Mononuclear cell (primary cell): ENCODE measurements around the gene DBH. TPM values are rescaled to one million over a fixed set of nuclear protein-coding genes. Genes with fewer than 3 reads are reported as not detected.

Experiments used
- H3K27me3 ChIP-seq: 2 replicates; pipeline ENCODE4 v1.6.0; 2011; ENCODE audit warnings: low read length, control low read depth; ENCODE audit not compliant: insufficient read depth
- H3K4me1 ChIP-seq: 2 replicates; pipeline ENCODE4 v1.5.1; 2011; ENCODE audit warnings: mild to moderate bottlenecking, low read length, control low read depth; ENCODE audit not compliant: insufficient read depth
- H3K4me3 ChIP-seq: 2 replicates; pipeline ENCODE4 v1.5.1; 2011; ENCODE audit warnings: mild to moderate bottlenecking, low read length, moderate library complexity
- H3K9me3 ChIP-seq: 2 replicates; pipeline ENCODE4 v1.5.1; 2011; ENCODE audit warnings: low read depth, mild to moderate bottlenecking, control low read depth, low read length
- total RNA-seq: library from RNA; depleted of rRNA; stranded (reverse); fragments of >200 nt; gene quantifications from one replicate; pipeline ENCODE4 v1.2.3, GENCODE V29; 2012

The DBH gene
- total RNA-seq, 1 donor = 0.10 TPM

DNA sequence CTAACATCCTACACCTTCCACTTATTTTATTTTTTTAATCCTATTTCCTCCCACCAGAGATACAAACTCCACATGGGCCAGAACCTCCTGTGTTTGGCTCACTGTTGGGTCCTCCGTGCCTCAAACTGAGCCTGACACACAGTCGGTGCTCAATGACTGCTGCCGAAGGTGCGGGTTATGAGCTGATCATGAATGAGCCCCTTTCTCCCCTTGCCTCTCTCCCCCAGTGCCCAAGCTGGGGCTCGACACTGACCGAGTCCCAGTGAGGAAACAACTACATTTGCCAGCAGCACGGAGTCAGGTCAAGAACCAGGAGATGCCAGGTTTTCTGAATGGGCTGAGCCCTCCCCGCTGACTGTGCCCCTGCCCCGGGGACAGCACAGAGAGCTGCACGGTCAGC is 57.0 kb downstream of the DBH start:
- H3K9me3 ChIP-seq = no peaks in the 10 kb centered on the region
- no peak overlapping the region for H3K4me3 ChIP-seq
- no peaks in the 10 kb centered on the region for H3K27me3 ChIP-seq
- H3K4me1 ChIP-seq = no peaks in the 10 kb centered on the region

DNA sequence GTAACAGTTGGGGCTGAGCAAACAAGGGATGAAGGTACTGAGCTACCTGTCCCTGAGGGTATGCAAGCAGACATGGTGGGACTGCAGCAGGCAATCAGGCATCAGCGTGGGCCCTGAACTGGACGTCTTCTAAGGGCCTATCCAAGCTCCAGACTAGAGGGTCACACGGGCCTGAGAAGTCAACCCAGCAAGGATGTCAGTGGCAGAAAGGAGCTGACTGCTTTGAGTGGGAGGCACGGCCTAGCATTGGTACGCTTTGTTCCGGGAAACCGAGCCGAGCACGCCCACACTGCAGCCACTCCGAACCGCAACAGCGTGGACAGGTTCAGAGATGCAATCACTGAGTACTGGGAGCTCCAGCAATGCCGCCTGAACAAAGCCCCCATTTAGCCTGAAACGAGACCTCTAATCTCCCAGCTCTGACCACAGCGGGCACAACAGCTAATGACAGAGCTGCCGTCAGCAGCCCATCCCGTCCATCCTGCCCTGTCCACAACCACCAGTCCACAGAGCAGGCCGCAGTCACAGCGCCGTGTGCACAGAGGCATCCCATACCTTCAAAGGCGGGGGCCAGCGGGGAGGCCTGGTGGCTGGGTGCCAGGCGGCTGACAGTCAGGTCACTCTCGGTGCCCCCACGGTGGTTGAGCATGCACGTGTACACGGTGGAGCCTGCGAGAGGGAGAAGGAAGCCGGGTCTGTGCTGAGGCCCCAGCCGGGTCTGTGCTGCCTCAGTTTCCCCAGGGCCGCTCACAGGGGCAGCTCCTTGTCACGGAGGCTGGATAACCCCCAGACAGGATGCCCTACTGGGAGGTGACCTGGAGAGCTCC is 57.8 kb downstream of the DBH start:
- H3K9me3 ChIP-seq = no peaks in the 10 kb centered on the region
- no peaks in the 10 kb centered on the region for H3K27me3 ChIP-seq
- H3K4me1 ChIP-seq = no peaks in the 10 kb centered on the region
- no peak overlapping the region for H3K4me3 ChIP-seq

DNA sequence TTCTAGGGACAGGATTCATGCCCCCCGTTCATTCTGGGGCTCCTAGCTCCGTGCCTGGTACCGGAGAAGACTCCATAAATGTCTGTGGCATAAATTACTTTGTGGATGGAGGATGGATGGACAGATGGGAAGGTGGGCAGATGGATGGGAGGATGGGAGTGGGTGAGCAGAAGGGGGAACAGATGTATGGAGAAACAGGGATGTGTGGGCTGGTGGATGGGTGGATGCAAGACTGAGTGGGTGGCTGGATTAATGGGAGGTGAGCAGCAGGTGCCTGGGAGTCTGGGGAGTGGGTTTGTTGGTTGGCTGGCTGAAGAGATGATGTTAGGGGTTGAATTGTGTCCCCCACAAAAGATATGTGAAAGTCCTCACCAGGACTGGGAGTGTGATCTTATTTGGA is 58.5 kb downstream of the DBH start:
- no peaks in the 10 kb centered on the region for H3K27me3 ChIP-seq
- H3K9me3 ChIP-seq = no peaks in the 10 kb centered on the region
- no peak overlapping the region for H3K4me3 ChIP-seq
- H3K4me1 ChIP-seq = no peaks in the 10 kb centered on the region

DNA sequence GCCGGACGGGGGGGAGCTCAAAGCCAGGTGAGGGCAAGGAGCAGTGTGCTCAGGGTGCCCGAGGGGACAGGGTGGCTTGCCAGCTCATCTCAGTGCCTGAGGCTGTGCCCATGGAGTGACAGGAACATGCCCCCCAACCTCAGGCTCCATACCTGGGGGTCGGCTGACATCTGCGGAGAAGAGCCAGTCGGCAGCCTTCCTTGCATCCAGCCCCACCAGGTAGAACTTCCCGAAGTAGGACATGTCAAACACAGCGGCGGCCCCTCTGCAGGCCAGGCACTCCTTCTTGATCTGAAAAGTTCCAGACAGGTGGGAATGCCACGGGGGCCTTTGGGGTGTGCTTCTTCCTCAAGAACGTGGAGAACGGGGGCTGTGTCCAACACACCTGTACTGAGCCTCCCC is 59.9 kb downstream of the DBH start:
- H3K4me1 ChIP-seq = peaks cover 4% of the 10 kb centered on the region

DNA sequence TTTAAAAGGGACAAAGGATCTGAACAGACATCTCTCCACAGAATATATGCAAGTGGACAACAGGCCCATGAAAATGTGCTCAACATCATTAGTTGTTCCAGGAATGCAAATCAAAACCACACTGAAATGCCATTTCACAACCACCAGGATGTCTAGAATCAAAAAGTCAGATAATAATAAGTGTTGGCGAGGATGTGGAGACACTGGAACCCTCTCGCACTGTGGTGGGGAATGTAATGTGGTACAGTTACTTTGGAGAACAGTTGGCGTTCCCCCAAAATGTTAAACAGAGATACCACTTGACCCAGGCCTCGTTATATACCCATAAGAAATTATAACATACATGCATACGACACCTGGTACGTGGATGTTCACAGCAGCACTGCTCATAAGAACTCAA is 63.4 kb downstream of the DBH start:
- Histone ChIP-seq H3K4me1 (peaks cover 26% of the 10 kb centered on the region), H3K4me3 (no peak overlapping the region), H3K27me3 (no peaks in the 10 kb centered on the region), H3K9me3 (no peaks in the 10 kb centered on the region)

More for the DNA sequence above, 59.9 kb downstream of the DBH start:
- Histone ChIP-seq H3K27me3 (no peaks in the 10 kb centered on the region), H3K4me3 (no peak overlapping the region), H3K9me3 (no peaks in the 10 kb centered on the region)

DNA sequence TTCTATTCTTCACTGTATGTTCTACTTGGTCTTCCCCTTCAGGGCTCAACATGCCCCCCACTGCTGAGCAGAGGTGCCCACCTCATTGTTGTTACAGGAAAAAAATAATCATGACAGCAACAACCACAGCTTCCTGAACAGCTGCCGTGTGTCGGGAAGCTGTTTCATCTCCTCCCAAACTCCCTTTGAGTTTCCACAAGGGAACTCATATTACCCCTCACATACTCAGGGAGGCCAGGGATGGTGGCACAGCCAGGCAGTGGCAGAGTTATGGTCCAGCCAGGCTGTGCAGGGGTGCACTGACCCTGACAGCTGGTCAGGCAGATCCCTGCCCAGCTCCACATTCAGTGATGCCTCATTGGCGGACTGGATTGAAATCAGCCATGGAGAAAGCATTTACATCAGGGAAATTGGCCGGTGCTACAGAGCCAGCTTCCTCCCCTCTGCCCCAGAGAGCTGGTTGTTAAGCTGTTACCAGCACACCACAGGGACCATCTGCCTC is 64.7 kb downstream of the DBH start:
- Histone ChIP-seq H3K4me3 (no peak overlapping the region), H3K4me1 (peaks cover 26% of the 10 kb centered on the region)

DNA sequence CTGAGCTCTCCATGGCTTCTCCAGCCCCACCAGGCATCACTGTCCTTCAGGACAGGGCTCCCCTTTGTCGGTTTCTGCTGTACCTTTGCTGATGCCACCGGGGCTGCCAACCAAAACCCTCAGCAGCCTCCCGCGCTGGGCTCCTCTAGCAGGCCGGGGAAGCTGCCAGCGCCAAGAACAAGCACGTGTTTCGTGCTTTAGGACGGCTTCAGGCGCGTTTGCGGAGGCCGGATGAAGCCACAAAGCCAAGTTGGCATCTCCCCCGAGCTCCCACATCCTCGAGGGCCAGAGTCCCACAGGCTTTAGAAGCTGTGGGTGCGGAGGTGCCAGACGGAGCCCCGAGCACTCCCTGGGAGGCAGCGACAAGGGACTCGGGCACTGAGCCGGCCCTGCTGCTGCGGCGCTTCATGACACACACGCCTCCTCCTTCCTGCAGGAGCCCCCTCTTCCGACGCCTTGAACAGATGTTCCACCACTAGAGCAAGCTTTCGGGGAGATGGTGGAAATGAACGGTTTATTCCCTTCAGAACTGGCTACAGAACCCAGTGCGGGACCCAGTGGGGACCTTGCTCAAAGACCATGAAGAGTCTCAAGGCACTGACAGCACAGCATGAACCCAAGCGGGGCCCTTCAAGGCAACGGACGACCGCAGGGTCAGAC is 65.3 kb downstream of the DBH start:
- no peaks in the 10 kb centered on the region for H3K27me3 ChIP-seq
- no peak overlapping the region for H3K4me3 ChIP-seq
- peaks cover 26% of the 10 kb centered on the region for H3K4me1 ChIP-seq
- no peaks in the 10 kb centered on the region for H3K9me3 ChIP-seq

More for the DNA sequence above, 64.7 kb downstream of the DBH start:
- no peaks in the 10 kb centered on the region for H3K27me3 ChIP-seq
- no peaks in the 10 kb centered on the region for H3K9me3 ChIP-seq

DNA sequence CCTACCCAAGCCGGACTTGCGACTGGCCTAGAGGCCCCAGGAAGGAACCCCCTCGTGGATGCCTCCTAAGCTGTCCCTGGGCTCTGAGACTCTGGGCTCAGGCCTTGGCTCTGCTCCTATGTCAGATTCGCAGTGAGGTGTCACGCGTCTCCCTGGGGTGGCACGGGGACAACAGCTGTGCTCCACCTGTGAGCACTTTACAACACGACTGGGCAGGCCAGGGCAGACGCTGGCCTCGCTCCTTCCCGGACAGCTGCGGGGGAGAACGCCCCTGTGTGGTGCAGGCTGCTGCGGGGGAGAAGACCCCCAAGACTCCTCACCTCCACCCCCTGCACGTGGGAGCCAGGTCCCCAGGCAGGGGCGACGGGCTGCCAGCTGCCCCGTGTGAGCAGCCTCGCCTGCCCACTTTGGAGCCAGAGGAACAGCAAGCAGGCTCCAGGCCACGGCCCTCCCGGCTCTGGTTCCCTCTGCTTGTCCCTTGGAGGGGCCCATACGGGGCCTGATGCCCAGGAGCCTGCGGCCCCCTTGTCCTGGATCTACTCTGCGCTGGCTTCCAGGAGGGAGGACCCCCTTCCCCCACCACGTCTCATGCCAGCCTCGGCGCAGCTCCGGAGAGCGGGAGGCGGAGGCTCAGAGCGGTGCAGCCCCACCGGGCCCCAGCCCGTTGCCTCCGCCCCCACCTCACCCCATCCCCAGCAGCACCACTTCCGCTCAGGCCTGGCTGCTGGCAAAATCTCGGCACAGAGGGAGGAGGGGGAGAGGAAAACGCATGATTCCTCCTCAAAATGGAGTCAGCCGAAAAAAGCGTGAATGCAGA is 66.0 kb downstream of the DBH start:
- H3K9me3 ChIP-seq = no peaks in the 10 kb centered on the region
- no peaks in the 10 kb centered on the region for H3K27me3 ChIP-seq
- H3K4me1 ChIP-seq = peaks cover 26% of the 10 kb centered on the region
- H3K4me3 ChIP-seq = no peak overlapping the region

DNA sequence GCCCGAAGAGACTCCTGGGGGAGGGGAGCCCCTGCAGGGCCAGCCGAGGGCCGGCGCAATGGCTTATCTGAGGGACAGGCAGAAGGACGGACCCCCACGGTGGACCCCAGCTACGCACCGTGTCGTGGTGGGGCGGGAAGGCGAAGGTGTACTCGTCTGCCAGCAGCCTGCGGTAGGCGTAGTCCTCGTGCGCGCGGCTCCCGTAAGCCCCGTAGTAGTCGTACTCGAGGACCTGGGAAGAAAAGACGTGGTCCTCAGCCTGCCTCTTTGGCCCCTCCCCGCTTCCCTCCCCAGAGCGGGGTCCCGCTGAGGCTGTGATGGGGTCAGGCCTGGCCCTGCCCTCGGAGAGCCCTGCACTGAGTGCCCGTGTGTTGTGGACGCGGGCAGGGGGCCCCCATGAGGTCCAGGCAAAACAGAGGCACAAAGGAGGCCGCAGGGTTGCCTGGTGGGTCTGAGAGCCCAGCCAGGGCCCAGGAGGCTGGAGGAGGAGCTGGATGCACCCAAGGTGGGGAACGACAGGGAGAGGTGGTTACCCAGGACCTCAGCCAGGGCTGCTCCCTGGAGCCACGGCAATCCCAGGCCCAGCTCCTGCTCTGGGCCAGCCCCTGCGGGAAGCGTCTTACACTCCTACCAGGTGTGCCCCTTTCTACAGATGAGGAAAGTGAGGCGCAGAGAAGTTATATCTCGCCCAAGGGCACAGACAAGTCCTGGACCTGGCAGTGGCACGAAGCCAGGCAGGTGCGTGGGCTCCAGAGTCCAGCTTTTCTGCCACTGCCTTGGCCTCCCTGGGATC is 66.8 kb downstream of the DBH start:
- no peaks in the 10 kb centered on the region for H3K27me3 ChIP-seq
- H3K4me1 ChIP-seq = peaks cover 26% of the 10 kb centered on the region
- no peak overlapping the region for H3K4me3 ChIP-seq
- no peaks in the 10 kb centered on the region for H3K9me3 ChIP-seq

DNA sequence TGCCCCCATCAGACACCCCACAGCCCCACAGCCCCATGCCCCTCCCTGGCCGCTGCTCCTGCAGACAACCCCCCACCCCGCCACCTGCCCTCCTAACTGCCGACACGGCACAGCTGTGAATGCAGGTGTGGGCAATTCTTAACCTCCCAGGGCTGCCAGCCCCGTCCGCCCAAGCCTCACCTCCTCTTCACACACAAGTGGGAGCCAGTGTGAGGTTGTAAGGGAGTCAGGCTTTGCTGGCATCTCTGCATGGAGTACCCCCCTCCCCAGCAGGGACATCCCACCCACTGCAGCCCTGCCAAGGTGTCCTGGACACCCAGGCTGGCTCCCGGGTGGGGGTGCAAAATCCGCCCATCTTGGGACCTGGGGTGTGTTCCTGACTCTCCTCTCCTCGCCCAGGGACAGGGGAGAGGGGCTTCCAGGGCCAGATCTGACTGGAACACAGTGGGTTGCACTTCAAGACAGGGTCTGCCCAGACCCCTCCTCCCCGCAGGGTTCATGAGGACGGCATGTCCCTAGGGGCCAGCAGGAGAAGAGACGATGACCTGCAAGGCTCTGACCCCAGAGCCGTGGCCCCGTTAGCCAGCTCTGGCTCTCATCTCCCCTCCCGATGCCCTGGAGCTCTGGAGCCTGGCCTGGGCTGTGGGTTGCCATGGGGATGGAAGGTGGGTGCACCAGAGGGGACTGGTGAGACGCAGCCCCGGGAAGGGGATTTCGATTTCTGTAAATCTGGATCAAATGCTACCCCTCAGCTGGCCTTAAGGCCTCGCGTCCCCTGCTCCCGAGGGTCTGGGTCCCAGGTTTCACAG is 67.6 kb downstream of the DBH start:
- Histone ChIP-seq H3K4me3 (no peak overlapping the region), H3K4me1 (peaks cover 26% of the 10 kb centered on the region), H3K9me3 (no peaks in the 10 kb centered on the region), H3K27me3 (no peaks in the 10 kb centered on the region)

DNA sequence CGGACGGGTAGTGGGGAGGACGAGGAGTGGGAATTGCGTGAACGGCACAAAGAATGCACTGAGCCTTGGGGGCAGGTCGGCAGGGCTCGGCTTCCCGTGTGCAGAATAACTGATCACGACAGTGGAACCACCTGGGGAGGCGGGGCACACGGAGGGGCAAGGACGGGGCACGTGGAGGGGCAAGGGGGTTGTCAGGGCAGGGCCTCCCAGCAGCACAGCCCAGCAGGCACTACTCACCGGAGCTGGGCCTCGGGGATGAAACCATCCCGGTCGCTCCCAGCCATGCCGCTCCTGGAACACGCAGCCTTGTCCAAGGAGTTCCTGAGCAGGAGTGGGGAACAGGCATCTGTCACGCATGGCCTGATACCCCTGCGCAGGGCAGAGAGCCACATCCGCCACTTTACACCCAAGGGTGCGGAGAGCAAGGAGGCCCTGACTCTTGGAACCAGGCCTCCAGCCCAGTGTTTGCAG is 68.6 kb downstream of the DBH start:
- H3K4me3 ChIP-seq = no peak overlapping the region
- peaks cover 28% of the 10 kb centered on the region for H3K4me1 ChIP-seq
- no peaks in the 10 kb centered on the region for H3K9me3 ChIP-seq
- H3K27me3 ChIP-seq = no peaks in the 10 kb centered on the region

DNA sequence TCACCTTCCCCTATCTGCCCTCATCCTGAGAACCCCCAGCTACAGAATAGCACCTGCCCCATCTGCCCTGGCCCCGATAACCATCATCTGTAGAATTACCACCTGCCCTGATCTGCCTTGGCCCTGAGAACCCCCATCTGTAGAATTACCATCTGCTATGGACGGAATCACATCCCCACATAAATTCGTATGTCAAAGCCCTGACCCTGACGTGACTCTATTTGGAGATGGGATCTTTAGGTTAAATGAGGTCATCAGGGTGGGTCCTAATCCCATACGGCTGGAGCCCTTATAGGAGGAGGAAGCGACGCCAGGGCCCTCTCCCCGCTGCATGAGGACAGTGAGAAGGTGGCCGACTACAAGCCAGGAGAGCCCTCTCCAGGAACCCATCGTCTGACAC is 69.4 kb downstream of the DBH start:
- peaks cover 31% of the 10 kb centered on the region for H3K4me1 ChIP-seq
- H3K4me3 ChIP-seq = no peak overlapping the region
- H3K27me3 ChIP-seq = no peaks in the 10 kb centered on the region
- no peaks in the 10 kb centered on the region for H3K9me3 ChIP-seq

DNA sequence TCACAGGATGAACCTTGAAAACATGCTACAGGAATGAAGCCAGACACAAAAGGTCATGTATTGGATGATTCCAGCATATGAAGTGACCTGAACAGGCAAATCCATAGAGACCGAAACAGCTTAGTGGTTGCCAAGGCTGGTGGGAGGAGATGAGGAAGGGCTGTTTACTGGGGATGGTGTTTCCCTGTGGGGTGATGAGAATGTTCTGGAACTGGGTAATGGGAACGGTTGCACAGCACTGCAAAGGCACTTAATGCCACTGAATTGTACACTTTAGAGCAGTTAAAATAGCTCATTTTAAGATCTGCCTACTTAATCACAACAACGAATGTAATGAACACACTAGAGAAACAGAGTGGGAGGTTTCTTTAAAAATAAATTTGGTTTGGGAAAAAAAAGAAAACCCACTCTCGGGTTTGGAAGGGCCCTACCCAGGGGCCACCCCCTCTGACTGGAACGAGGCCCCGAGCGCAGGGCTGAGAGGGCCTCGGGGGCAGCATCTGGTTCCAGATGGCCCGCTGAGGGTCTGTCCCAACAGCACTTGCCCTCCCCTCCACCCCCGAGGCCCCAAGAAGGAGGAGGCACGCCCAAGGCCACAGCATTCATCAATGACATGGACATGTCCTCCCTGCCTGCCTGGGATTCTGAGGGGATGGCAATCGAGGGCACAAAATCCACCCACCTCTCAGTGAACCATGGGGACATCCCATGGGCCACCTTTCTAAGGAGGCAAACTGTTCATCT is 70.3 kb downstream of the DBH start:
- Histone ChIP-seq H3K9me3 (no peaks in the 10 kb centered on the region), H3K27me3 (no peaks in the 10 kb centered on the region), H3K4me1 (peaks cover 22% of the 10 kb centered on the region), H3K4me3 (no peak overlapping the region)
